H1 (cell line): ENCODE measurements around the gene AGBL4. TPM values are rescaled to one million over a fixed set of nuclear protein-coding genes. Genes with fewer than 3 reads are reported as not detected.

Source experiments
- CTCF ChIA-PET: fragments of 300-600 bp; sonication (Branson Sonifier 250); formaldehyde crosslinking; loops from one replicate; lab custom pipeline; 2021; ENCODE audit not compliant: partially characterized antibody; lab: Charles Lee
- POLR2A ChIA-PET: fragments of 300-600 bp; sonication (Branson Sonifier 250); formaldehyde crosslinking; loops from one replicate; lab custom pipeline; 2021; ENCODE audit warnings: inconsistent platforms; ENCODE audit not compliant: partially characterized antibody; lab: Charles Lee
- DNase-seq, 2 experiments: peaks; one replicate each; pipeline versions ENCODE4 v3.0.0 to v3.0.0-alpha.2; 2010 to 2022; ENCODE audit warnings: low spot score in 2 of 2, low read depth in 1 of 2, mixed read lengths in 1 of 2
- FAIRE-seq: peaks from 2 replicates; lab custom pipeline; 2011; peaks lifted over from hg19 to GRCh38; lab: Jason Lieb, UNC
- H2AFZ ChIP-seq: 2 replicates; pipeline ENCODE4 v1.8.1; 2012; ENCODE audit warnings: low read length, inconsistent platforms
- H2AK5ac ChIP-seq: 2 replicates; pipeline ENCODE4 v1.6.1; 2013; ENCODE audit warnings: low read depth, low read length
- H2BK120ac ChIP-seq: replicated peaks from 2 replicates; pipeline ENCODE3; 2013; ENCODE audit warnings: low read depth, low read length, inconsistent platforms
- H2BK12ac ChIP-seq: 2 replicates; pipeline ENCODE4 v1.6.1; 2013; ENCODE audit warnings: low read depth, low read length
- H2BK15ac ChIP-seq: 2 replicates; pipeline ENCODE4 v1.6.1; 2013; ENCODE audit warnings: low read length
- H2BK20ac ChIP-seq: 2 replicates; pipeline ENCODE4 v1.6.1; 2013; ENCODE audit warnings: low read length
- H2BK5ac ChIP-seq: 2 replicates; pipeline ENCODE4 v1.6.1; 2013; ENCODE audit warnings: low read depth, low read length
- H3K14ac ChIP-seq: 2 replicates; pipeline ENCODE4 v1.6.1; 2013; ENCODE audit warnings: inconsistent platforms; ENCODE audit not compliant: insufficient read length
- H3K18ac ChIP-seq: 2 replicates; pipeline ENCODE4 v1.6.1; 2013; ENCODE audit warnings: low read length; ENCODE audit errors: extremely low read depth
- H3K23ac ChIP-seq: 2 replicates; pipeline ENCODE4 v1.6.1; 2013; ENCODE audit warnings: inconsistent platforms; ENCODE audit not compliant: insufficient read length
- H3K23me2 ChIP-seq: 2 replicates; pipeline ENCODE4 v1.6.1; 2013; ENCODE audit warnings: low read depth, low read length
- H3K27ac ChIP-seq: 2 replicates; pipeline ENCODE4 v1.6.1; 2011; ENCODE audit warnings: low read depth, low read length, inconsistent platforms
- H3K27me3 ChIP-seq, 4 experiments: replicated peaks in 1 of 4; 1 replicate in 1 of 4; 2 replicates in 3 of 4; pipeline versions ENCODE4 v1.6.1 to v1.8.1; 2011 to 2013; ENCODE audit warnings: low read length in 3 of 4, mild to moderate bottlenecking in 3 of 4, inconsistent platforms in 2 of 4, mixed read lengths in 2 of 4, moderate library complexity in 1 of 4; ENCODE audit not compliant: control insufficient read depth in 3 of 4, insufficient read depth in 3 of 4; ENCODE audit errors: extremely low read depth in 1 of 4
- H3K36me3 ChIP-seq, 4 experiments: 2 replicates each; pipeline versions ENCODE4 v1.6.1 to v1.8.1; 2011 to 2013; ENCODE audit warnings: mild to moderate bottlenecking in 4 of 4, low read length in 3 of 4, moderate library complexity in 2 of 4, control low read depth in 1 of 4, inconsistent platforms in 1 of 4; ENCODE audit not compliant: insufficient read depth in 4 of 4, control insufficient read depth in 2 of 4
- H3K4ac ChIP-seq: replicated peaks from 2 replicates; pipeline ENCODE3; 2013; ENCODE audit warnings: low read length, low read depth, mixed read lengths, inconsistent platforms; ENCODE audit not compliant: insufficient read length
- H3K4me1 ChIP-seq, 4 experiments: replicated peaks in 1 of 4; 1 replicate in 1 of 4; 2 replicates in 3 of 4; pipeline versions ENCODE4 v1.6.1 to v1.8.1; 2011 to 2013; ENCODE audit warnings: low read length in 3 of 4, inconsistent platforms in 2 of 4, mixed read lengths in 1 of 4; ENCODE audit not compliant: insufficient read depth in 4 of 4, control insufficient read depth in 3 of 4
- H3K4me2 ChIP-seq, 2 experiments: 2 replicates each; pipeline versions ENCODE4 v1.6.1 to v1.8.1; 2011 to 2013; ENCODE audit warnings: low read depth in 2 of 2, low read length in 2 of 2, control low read depth in 1 of 2, inconsistent platforms in 1 of 2, mild to moderate bottlenecking in 1 of 2; ENCODE audit not compliant: insufficient read depth in 1 of 2
- H3K4me3 ChIP-seq, 4 experiments: fragments of 200-600, 300-600 bp in 1 of 4; sonication (generic), shearing (Covaris generic), sonication (Bioruptor Twin) in 1 of 4; 2 replicates each; pipeline versions ENCODE4 v1.5.1 to v1.8.1; 2011 to 2016; ENCODE audit warnings: low read length in 4 of 4, low read depth in 3 of 4, control low read depth in 2 of 4, inconsistent platforms in 2 of 4, mild to moderate bottlenecking in 2 of 4, mixed read lengths in 1 of 4, moderate library complexity in 1 of 4; ENCODE audit not compliant: insufficient read depth in 2 of 4; ENCODE audit errors: extremely low read depth in 1 of 4
- H3K56ac ChIP-seq: replicated peaks from 2 replicates; pipeline ENCODE3; 2013; ENCODE audit warnings: low read depth, mild to moderate bottlenecking, mixed read lengths, low read length, inconsistent platforms; ENCODE audit not compliant: insufficient read length
- H3K79me1 ChIP-seq: 2 replicates; pipeline ENCODE4 v1.6.1; 2013; ENCODE audit warnings: low read depth, low read length, control low read depth
- H3K79me2 ChIP-seq, 2 experiments: 2 replicates each; pipeline versions ENCODE4 v1.6.1 to v1.8.1; 2012 to 2013; ENCODE audit warnings: low read length in 2 of 2, mild to moderate bottlenecking in 2 of 2, inconsistent platforms in 1 of 2; ENCODE audit not compliant: insufficient read depth in 2 of 2, control insufficient read depth in 1 of 2
- H3K9ac ChIP-seq, 4 experiments: replicated peaks in 1 of 4; 1 replicate in 1 of 4; 2 replicates in 3 of 4; pipeline versions ENCODE4 v1.6.1 to v1.8.1; 2011 to 2013; ENCODE audit warnings: low read depth in 3 of 4, low read length in 3 of 4, control low read depth in 2 of 4, mild to moderate bottlenecking in 2 of 4, moderate library complexity in 2 of 4, inconsistent platforms in 1 of 4; ENCODE audit errors: extremely low read depth in 1 of 4
- H3K9me3 ChIP-seq, 2 experiments: 2 replicates each; pipeline versions ENCODE4 v1.6.1 to v1.8.1; 2012 to 2013; ENCODE audit warnings: mild to moderate bottlenecking in 2 of 2, moderate library complexity in 2 of 2, control low read depth in 1 of 2, inconsistent platforms in 1 of 2, low read depth in 1 of 2, low read length in 1 of 2, mixed read lengths in 1 of 2; ENCODE audit not compliant: insufficient read depth in 2 of 2
- H4K20me1 ChIP-seq, 2 experiments: replicated peaks in 1 of 2; 2 replicates each; pipeline versions ENCODE3 to v1.8.1; 2011 to 2013; ENCODE audit warnings: inconsistent platforms in 2 of 2, low read length in 2 of 2, mild to moderate bottlenecking in 1 of 2; ENCODE audit not compliant: insufficient read depth in 2 of 2, control insufficient read depth in 1 of 2
- H4K5ac ChIP-seq: 2 replicates; pipeline ENCODE4 v1.6.1; 2013; ENCODE audit warnings: low read length, low read depth, mixed read lengths, inconsistent platforms; ENCODE audit not compliant: insufficient read length
- H4K8ac ChIP-seq: 2 replicates; pipeline ENCODE4 v1.8.0; 2013; ENCODE audit warnings: mild to moderate bottlenecking, moderate library complexity, low read length, inconsistent platforms; ENCODE audit not compliant: insufficient read depth; ENCODE audit errors: extremely low read depth
- H4K91ac ChIP-seq: replicated peaks from 2 replicates; pipeline ENCODE3; 2013; ENCODE audit warnings: low read length, mixed read lengths, inconsistent platforms; ENCODE audit not compliant: insufficient read length
- ATF3 ChIP-seq: IDR thresholded peaks from 2 replicates; pipeline ENCODE4 v1.6.1; 2011; ENCODE audit warnings: low read depth, mild to moderate bottlenecking, low read length; ENCODE audit not compliant: insufficient read depth
- CHD1 ChIP-seq: IDR thresholded peaks from 2 replicates; pipeline ENCODE4 v1.6.1; 2012; ENCODE audit warnings: low read depth, low read length, improper control_type of control experiment
- EGR1 ChIP-seq: IDR thresholded peaks from 2 replicates; pipeline ENCODE4 v1.6.1; 2011; ENCODE audit warnings: low read depth, low read length, borderline replicate concordance
- FOSL1 ChIP-seq: IDR thresholded peaks from 2 replicates; pipeline ENCODE4 v1.6.1; 2011; ENCODE audit warnings: mild to moderate bottlenecking, low read depth, low read length, moderate library complexity; ENCODE audit not compliant: insufficient read depth
- KDM5A ChIP-seq: fragments of 200-600 bp; IDR thresholded peaks from 2 replicates; pipeline ENCODE4 v1.7.1; 2012; ENCODE audit warnings: mild to moderate bottlenecking, low read length, inconsistent platforms, mixed read lengths
- MAFK ChIP-seq: IDR thresholded peaks from 2 replicates; pipeline ENCODE4 v1.6.1; 2012; ENCODE audit warnings: low read depth, mild to moderate bottlenecking, improper control_type of control experiment, low read length
- NANOG ChIP-seq: IDR thresholded peaks from 2 replicates; pipeline ENCODE4 v1.6.1; 2011; ENCODE audit warnings: low read length, low read depth, mild to moderate bottlenecking, inconsistent platforms; ENCODE audit not compliant: insufficient read depth, poor library complexity, severe bottlenecking
- PHF8 ChIP-seq: fragments of 200-600 bp; sonication (generic); conservative IDR thresholded peaks from 2 replicates; pipeline ENCODE4 v1.7.1; 2012; ENCODE audit warnings: low read depth, mild to moderate bottlenecking, inconsistent platforms, low read length, moderate library complexity
- RFX5 ChIP-seq: IDR thresholded peaks from 2 replicates; pipeline ENCODE4 v1.6.1; 2011; ENCODE audit warnings: low read depth, low read length, improper control_type of control experiment, borderline replicate concordance
- SP1 ChIP-seq: IDR thresholded peaks from 2 replicates; pipeline ENCODE4 v1.6.1; 2011; ENCODE audit warnings: low read depth, low read length
- TAF7 ChIP-seq: optimal IDR thresholded peaks from 2 replicates; pipeline ENCODE3; 2011; ENCODE audit warnings: low read depth, mild to moderate bottlenecking, inconsistent platforms, low read length, moderate library complexity, borderline replicate concordance
- ZNF274 ChIP-seq: IDR thresholded peaks from 2 replicates; pipeline ENCODE4 v1.7.0; 2012; ENCODE audit warnings: low read length, borderline replicate concordance; ENCODE audit errors: extremely low read depth
- WGBS, 2 experiments: shearing (Covaris generic) in 1 of 2; methylation state at CpG; one replicate each; pipeline versions ENCODE4 v1.1.6 to v1.1.7; 2013 to 2015; ENCODE audit warnings: low lambda C conversion rate in 2 of 2, mixed read lengths in 2 of 2, inconsistent platforms in 1 of 2, low coverage in 1 of 2, missing lambda C conversion rate in 1 of 2; ENCODE audit not compliant: insufficient replicate concordance in 2 of 2, insufficient coverage in 1 of 2, insufficient read length in 1 of 2; ENCODE audit errors: extremely low coverage in 1 of 2, missing lambda C conversion rate in 1 of 2; 5-methylcytosine and 5-hydroxymethylcytosine counted together
- polyA plus RNA-seq, 7 experiments: library from polyadenylated mRNA; depleted of rRNA in 3 of 7; stranded (reverse) in 5 of 7; unstranded in 2 of 7; fragments of >200 nt in 5 of 7; fragments of 200-250 nt in 2 of 7; gene quantifications; 1 replicate in 5 of 7; 2 replicates in 1 of 7; 4 replicates in 1 of 7; pipeline versions ENCODE4 v1.2.1 to v1.2.3, GENCODE V29; 2011 to 2013; ENCODE audit warnings: missing spikeins in 2 of 7, mixed read lengths in 2 of 7
- total RNA-seq: library from RNA; stranded (reverse); fragmentation: NEBNext Ultra II Directional; extraction: Animal tissue kit (Norgen Biotek cat#: 25700); gene quantifications from 2 replicates; pipeline ENCODE4 v1.2.1, GENCODE V29; 2021

The AGBL4 gene
- total and polyA plus RNA-seq, 2 of the 8 experiments (the other 6 are each of a cell fraction or from before 2014, with no cell fraction given), result 0.41 to 0.45 TPM

GRCh38 chr1:49841767-49842166 is 182.0 kb downstream of the AGBL4 start:
- H3K56ac ChIP-seq, result no peak overlapping the region
- H2AK5ac ChIP-seq, result no peak overlapping the region
- POLR2A ChIA-PET, result no interaction called here
- no peak for TF ChIP-seq ATF3
- TF ChIP-seq RFX5, result no peak
- TF ChIP-seq TAF7, result no peak
- no peak for TF ChIP-seq NANOG
- TF ChIP-seq CHD1, result no peak
- no peak for TF ChIP-seq SP1
- TF ChIP-seq KDM5A, result no peak
- TF ChIP-seq ZNF274, result no peak
- no peak for TF ChIP-seq EGR1
- TF ChIP-seq MAFK, result no peak
- TF ChIP-seq FOSL1, result no peak
- TF ChIP-seq PHF8, result no peak

More at GRCh38 chr1:49841767-49842166, 182.0 kb downstream of the AGBL4 start:
- Histone ChIP-seq H3K9ac (no peak overlapping the region), H4K5ac (no peak overlapping the region), H4K91ac (no peak overlapping the region), H3K27me3 (no peaks in the 10 kb centered on the region), H3K14ac (no peak overlapping the region), H3K4me2 (no peak overlapping the region), H2AFZ (no peak overlapping the region), H3K79me1 (no peaks in the 10 kb centered on the region), H2BK15ac (no peak overlapping the region), H3K9me3 (peaks cover 70 to 83% of the 10 kb centered on the region in 2 experiments), H2BK20ac (no peak overlapping the region), H3K23ac (no peak overlapping the region), H3K4me1 (no peaks in the 10 kb centered on the region), H3K36me3 (peaks cover 0 to 3% (median 0%) of the 10 kb centered on the region in 4 experiments; a peak in 1 of 8 replicates), H3K4ac (no peak overlapping the region), H3K4me3 (no peak overlapping the region), H2BK120ac (no peak overlapping the region), H3K27ac (no peak overlapping the region), H4K20me1 (no peaks in the 10 kb centered on the region), H2BK5ac (no peak overlapping the region), H3K18ac (no peak overlapping the region), H3K23me2 (no peaks in the 10 kb centered on the region), H2BK12ac (no peak overlapping the region), H3K79me2 (no peaks in the 10 kb centered on the region), H4K8ac (no peak overlapping the region)
- FAIRE-seq (no peak), DNase-seq (no peak)
- CTCF ChIA-PET, result no interaction called here
- WGBS, 2 experiments, result 87% methylated on average over 13 of the region's 13 CpGs; no CpG with 5 or more reads in 1 of the 2 experiments
